Natural killer cell (primary cell): ENCODE results near the gene PLCH1. TPM values are rescaled to one million over a fixed set of nuclear protein-coding genes. Genes with fewer than 3 reads are reported as not detected.

Source experiments
- ATAC-seq, 3 donors: fragments of 150-1000 bp in 2 of 3; fragments of 200-7000 bp in 1 of 3; cut with Tn5 transposase; 1 replicate in 1 of 3; 2 replicates in 2 of 3; pipeline ENCODE4 v1.10.0; 2021; ENCODE audit warnings: mild to moderate bottlenecking in 2 of 3, moderate library complexity in 2 of 3
- DNase-seq, 2 donors: peaks; one replicate each; pipeline versions ENCODE4 v3.0.0 to v3.0.0-alpha.2; 2013 to 2021; ENCODE audit warnings: mixed read lengths in 1 of 2
- H3K27ac ChIP-seq: one replicate; pipeline ENCODE4 v1.5.1; 2013; ENCODE audit warnings: mild to moderate bottlenecking, low read length
- H3K27me3 ChIP-seq: one replicate; pipeline ENCODE4 v1.6.1; 2013; ENCODE audit warnings: low read length; ENCODE audit not compliant: control insufficient read depth, insufficient read depth
- H3K36me3 ChIP-seq: one replicate; pipeline ENCODE4 v1.6.1; 2013; ENCODE audit warnings: low read length; ENCODE audit not compliant: control insufficient read depth, insufficient read depth
- H3K4me1 ChIP-seq: one replicate; pipeline ENCODE4 v1.6.1; 2013; ENCODE audit warnings: low read length; ENCODE audit not compliant: control insufficient read depth, insufficient read depth
- H3K4me3 ChIP-seq: one replicate; pipeline ENCODE4 v1.5.1; 2013; ENCODE audit warnings: low read length
- H3K9me3 ChIP-seq: one replicate; pipeline ENCODE4 v1.6.1; 2013; ENCODE audit warnings: low read length; ENCODE audit not compliant: control insufficient read depth, insufficient read depth
- H3K27ac Mint-ChIP-seq, 2 donors: one replicate each; pipeline ENCODE4 v1.8.0; 2022; ENCODE audit warnings: mild to moderate bottlenecking in 2 of 2, mixed read lengths in 2 of 2, moderate library complexity in 1 of 2
- H3K27me3 Mint-ChIP-seq, 2 donors: one replicate each; pipeline ENCODE4 v1.8.0; 2022; ENCODE audit warnings: low read depth in 2 of 2, mixed read lengths in 2 of 2
- H3K36me3 Mint-ChIP-seq: one replicate; pipeline ENCODE4 v1.8.0; 2022; ENCODE audit warnings: mixed read lengths
- H3K4me1 Mint-ChIP-seq, 2 donors: one replicate each; pipeline ENCODE4 v1.8.0; 2022; ENCODE audit warnings: mixed read lengths in 2 of 2
- H3K4me3 Mint-ChIP-seq: one replicate; pipeline ENCODE4 v1.8.0; 2022; ENCODE audit warnings: mild to moderate bottlenecking, moderate library complexity, mixed read lengths
- H3K9me3 Mint-ChIP-seq, 2 donors: one replicate each; pipeline ENCODE4 v1.8.0; 2022; ENCODE audit warnings: mixed read lengths in 2 of 2
- CTCF ChIP-seq: fragments of 200-600 bp; IDR thresholded peaks from one replicate; pipeline ENCODE4 v1.8.0; 2022; ENCODE audit warnings: antibody characterized with exemption
- WGBS: methylation state at CpG from one replicate; pipeline ENCODE4 v1.1.7; 2013; ENCODE audit warnings: missing lambda C conversion rate; ENCODE audit not compliant: insufficient coverage; 5-methylcytosine and 5-hydroxymethylcytosine counted together
- intact Hi-C: fragments of 100-400 bp; cut with micrococcal nuclease; formaldehyde crosslinking; loops from one replicate; pipeline ENCODE4 v1.14.2; 2022
- total RNA-seq, 4 donors: library from RNA; stranded (reverse); fragments of 120-200 nt in 1 of 4; gene quantifications; one replicate each; pipeline versions ENCODE4 v1.2.3 to v1.2.4, GENCODE V29; 2013 to 2022

PLCH1 gene
- total RNA-seq, 3 donors from 2014 or later (not counting 1 experiment from before 2014, with no cell fraction given), result 0.05 to 0.26 (median 0.08) TPM

- ATAC-seq, result no peak
Measured at GRCh38 chr3:155682426-155683343, 62.2 kb downstream of the PLCH1 start.

GRCh38 chr3:155676252-155676981, 68.5 kb downstream of the PLCH1 start:
- 91% methylated on average over 14 of the region's 14 CpGs for WGBS
- TF ChIP-seq CTCF, result no peak

More at GRCh38 chr3:155682426-155683343, 62.2 kb downstream of the PLCH1 start:
- H3K36me3 Mint-ChIP-seq, result no peaks in the 10 kb centered on the region
- H3K27ac Mint-ChIP-seq, result no peak overlapping the region
- no peaks in the 10 kb centered on the region for H3K27me3 ChIP-seq
- no peak overlapping the region for H3K4me3 ChIP-seq
- H3K4me1 ChIP-seq, result no peaks in the 10 kb centered on the region
- TF ChIP-seq CTCF, result no peak
- H3K9me3 Mint-ChIP-seq, result no peaks in the 10 kb centered on the region
- no peaks in the 10 kb centered on the region for H3K27me3 Mint-ChIP-seq
- intact Hi-C loops, result no loop called here
- H3K27ac ChIP-seq, result no peak overlapping the region
- no peak for DNase-seq
- no peak overlapping the region for H3K4me3 Mint-ChIP-seq
- H3K9me3 ChIP-seq, result no peaks in the 10 kb centered on the region
- 67% methylated on average over 3 of the region's 3 CpGs for WGBS
- no peaks in the 10 kb centered on the region for H3K4me1 Mint-ChIP-seq
- no peaks in the 10 kb centered on the region for H3K36me3 ChIP-seq

GRCh38 chr3:155675094-155675493, 69.8 kb downstream of the PLCH1 start:
- no peaks in the 10 kb centered on the region for H3K9me3 ChIP-seq
- no peaks in the 10 kb centered on the region for H3K4me1 Mint-ChIP-seq
- no peaks in the 10 kb centered on the region for H3K4me1 ChIP-seq
- ATAC-seq (no peak), DNase-seq (no peak)
- no peak for TF ChIP-seq CTCF
- H3K9me3 Mint-ChIP-seq, result no peaks in the 10 kb centered on the region
- H3K27me3 Mint-ChIP-seq, result peaks cover 3 to 12% of the 10 kb centered on the region in 2 donors
- H3K4me3 Mint-ChIP-seq, result no peak overlapping the region
- H3K27me3 ChIP-seq, result no peaks in the 10 kb centered on the region
- H3K4me3 ChIP-seq, result no peak overlapping the region
- 83% methylated on average over 1 of the region's 1 CpG for WGBS
- intact Hi-C loops, result no loop called here
- H3K36me3 ChIP-seq, result no peaks in the 10 kb centered on the region
- H3K27ac ChIP-seq, result no peak overlapping the region
- H3K27ac Mint-ChIP-seq, result no peak overlapping the region
- no peaks in the 10 kb centered on the region for H3K36me3 Mint-ChIP-seq

More at GRCh38 chr3:155676252-155676981, 68.5 kb downstream of the PLCH1 start:
- Histone ChIP-seq H3K9me3 (no peaks in the 10 kb centered on the region), H3K27ac (no peak overlapping the region), H3K27me3 (no peaks in the 10 kb centered on the region), H3K4me1 (no peaks in the 10 kb centered on the region), H3K36me3 (no peaks in the 10 kb centered on the region), H3K4me3 (no peak overlapping the region)
- H3K4me1 Mint-ChIP-seq, result no peaks in the 10 kb centered on the region
- H3K36me3 Mint-ChIP-seq, result no peaks in the 10 kb centered on the region
- ATAC-seq (no peak), DNase-seq (no peak)
- H3K27me3 Mint-ChIP-seq, result peaks cover 3 to 12% of the 10 kb centered on the region in 2 donors
- intact Hi-C loops, result no loop called here
- H3K4me3 Mint-ChIP-seq, result no peak overlapping the region
- no peak overlapping the region for H3K27ac Mint-ChIP-seq
- H3K9me3 Mint-ChIP-seq, result no peaks in the 10 kb centered on the region
